Measurements from ENCODE around the gene PADI6. TPM values are rescaled to one million over a fixed set of nuclear protein-coding genes. Genes with fewer than 3 reads are reported as not detected.

PADI6 gene
- total and polyA plus RNA-seq, 8 donors: not detected

GRCh38 chr1:17350083-17350482 is 21.9 kb upstream of the PADI6 start:
- no peak for DNase-seq
- Histone ChIP-seq H3K36me3 (no peaks in the 10 kb centered on the region), H3K4me3 (no peak overlapping the region), H3K27me3 (no peaks in the 10 kb centered on the region), H3K9me3 (no peaks in the 10 kb centered on the region), H3K27ac (no peak overlapping the region), H3K4me1 (no peaks in the 10 kb centered on the region)
- TF ChIP-seq CTCF (IDR thresholded peaks at IDR 0.05): no peak
- no peak for ATAC-seq
- intact Hi-C loops (cut with DNase I): no loop called here
- WGBS, 2 donors: 65 to 69% methylated on average over 8 of the region's 8 CpGs
- no peak for FAIRE-seq

GRCh38 chr1:17350928-17351446 is 21.0 kb upstream of the PADI6 start:
- Histone ChIP-seq H3K4me1 (no peaks in the 10 kb centered on the region), H3K36me3 (no peaks in the 10 kb centered on the region), H3K27ac (no peak overlapping the region), H3K9me3 (no peaks in the 10 kb centered on the region), H3K27me3 (no peaks in the 10 kb centered on the region), H3K4me3 (no peak overlapping the region)
- intact Hi-C loops (cut with DNase I): no loop called here
- FAIRE-seq: no peak
- DNase-seq: no peak
- WGBS, 2 donors: 66% methylated on average over 7 of the region's 7 CpGs
- ATAC-seq: no peak
- no peak for TF ChIP-seq CTCF (IDR thresholded peaks at IDR 0.05)

GRCh38 chr1:17351598-17352324 is 20.2 kb upstream of the PADI6 start:
- intact Hi-C loops (cut with DNase I): no loop called here
- no peak overlapping the region for H3K27ac ChIP-seq
- H3K36me3 ChIP-seq: no peaks in the 10 kb centered on the region
- no peaks in the 10 kb centered on the region for H3K27me3 ChIP-seq
- no peak for TF ChIP-seq CTCF (IDR thresholded peaks at IDR 0.05)
- WGBS, 2 donors: 71 to 80% methylated on average over 7 to 8 of the region's 8 CpGs
- H3K4me1 ChIP-seq: no peaks in the 10 kb centered on the region
- DNase-seq: no peak
- FAIRE-seq: no peak
- ATAC-seq: no peak
- H3K4me3 ChIP-seq: no peak overlapping the region
- H3K9me3 ChIP-seq: no peaks in the 10 kb centered on the region

- ATAC-seq: no peak
- DNase-seq: no peak
- no peak overlapping the region for H3K4me3 ChIP-seq
- intact Hi-C loops (cut with DNase I): no loop called here
- H3K36me3 ChIP-seq: no peaks in the 10 kb centered on the region
- H3K27me3 ChIP-seq: no peaks in the 10 kb centered on the region
- H3K4me1 ChIP-seq: no peaks in the 10 kb centered on the region
- no peak for TF ChIP-seq CTCF (IDR thresholded peaks at IDR 0.05)
- 45 to 57% methylated on average over 8 of the region's 8 CpGs for WGBS, 2 donors
- no peak for FAIRE-seq
- no peak overlapping the region for H3K27ac ChIP-seq
- H3K9me3 ChIP-seq: no peaks in the 10 kb centered on the region
These were observed 19.5 kb upstream of the PADI6 start for GRCh38 chr1:17352419-17352909.

GRCh38 chr1:17355898-17356297 is 16.1 kb upstream of the PADI6 start:
- WGBS, 2 donors: 67 to 68% methylated on average over 6 of the region's 6 CpGs
- ATAC-seq (no peak), DNase-seq (no peak), FAIRE-seq (no peak)
- H3K9me3 ChIP-seq: no peaks in the 10 kb centered on the region
- no peak for TF ChIP-seq CTCF (IDR thresholded peaks at IDR 0.05)
- H3K27me3 ChIP-seq: no peaks in the 10 kb centered on the region
- H3K4me3 ChIP-seq: no peak overlapping the region
- no peak overlapping the region for H3K27ac ChIP-seq
- intact Hi-C loops (cut with DNase I): no loop called here
- no peaks in the 10 kb centered on the region for H3K36me3 ChIP-seq
- no peaks in the 10 kb centered on the region for H3K4me1 ChIP-seq

Data from pancreas (tissue), 10 donors.